ENCODE data around the gene IFI27L2. TPM values are rescaled to one million over a fixed set of nuclear protein-coding genes. Genes with fewer than 3 reads are reported as not detected.
A peak's percentile ranks its signal among the peaks of the same experiment; 100 is the strongest.

The IFI27L2 gene
- total RNA-seq, 1 donor: 64.6 TPM

- DNase-seq (ENCODE audit: low read depth in 2 of 3, low spot score in 2 of 3): no peak
Measured at GRCh38 chr14:94103554-94104150, 25.8 kb downstream of the IFI27L2 start.

DNA sequence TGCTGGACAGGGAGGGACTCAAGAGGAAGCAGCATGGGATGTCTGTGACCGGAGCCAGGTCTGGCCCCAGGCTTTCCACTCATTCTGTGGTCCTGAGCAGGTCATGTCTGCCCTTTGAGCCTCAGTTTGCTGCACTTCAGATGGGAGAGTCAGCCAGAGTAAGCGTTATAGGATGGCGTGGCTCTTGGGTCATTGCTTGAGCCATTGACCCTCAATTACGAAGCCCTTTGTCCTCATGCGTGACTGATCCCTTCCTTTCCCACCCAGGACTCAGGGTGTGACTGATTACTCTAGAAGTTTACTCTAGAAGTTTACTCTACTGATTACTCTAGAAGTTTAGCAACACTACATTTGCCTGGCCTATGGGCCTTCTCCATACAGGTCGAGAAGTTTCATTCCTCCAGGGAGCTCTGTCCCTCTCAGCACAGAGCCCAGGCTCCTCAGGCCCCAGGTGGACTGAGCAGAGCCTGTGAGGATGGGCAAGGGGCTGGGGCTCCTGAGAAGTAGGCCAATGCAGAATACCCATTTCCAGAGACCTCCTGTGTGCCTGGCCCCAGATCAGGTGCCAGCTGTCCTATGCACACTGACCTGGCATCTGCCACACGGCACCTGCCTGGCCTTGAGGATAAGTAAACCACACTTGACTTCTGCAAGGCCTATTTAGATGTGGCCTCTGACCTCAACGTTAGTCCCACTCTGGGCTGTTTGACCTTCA, 26.5 kb downstream of the IFI27L2 start:
- no peak for DNase-seq (ENCODE audit: low read depth in 2 of 3, low spot score in 2 of 3)

DNA sequence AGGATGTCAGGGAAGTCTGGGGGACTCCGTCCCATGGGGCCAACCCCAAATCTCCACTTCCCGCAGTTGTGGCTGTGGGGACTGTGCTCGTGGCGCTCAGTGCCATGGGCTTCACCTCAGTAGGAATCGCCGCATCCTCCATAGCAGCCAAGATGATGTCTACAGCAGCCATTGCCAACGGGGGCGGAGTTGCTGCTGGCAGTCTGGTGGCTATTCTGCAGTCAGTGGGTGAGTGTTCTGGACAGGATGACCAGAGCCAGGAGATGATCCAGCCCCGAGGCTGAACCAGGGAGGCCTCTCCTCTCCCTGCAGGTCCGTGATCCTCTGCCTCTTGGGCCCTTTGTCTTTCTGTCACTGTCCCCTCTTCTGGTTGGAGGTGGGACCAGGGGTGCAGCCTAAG, 27.7 kb downstream of the IFI27L2 start:
- DNase-seq (ENCODE audit: low read depth in 2 of 3, low spot score in 2 of 3): no peak

DNA sequence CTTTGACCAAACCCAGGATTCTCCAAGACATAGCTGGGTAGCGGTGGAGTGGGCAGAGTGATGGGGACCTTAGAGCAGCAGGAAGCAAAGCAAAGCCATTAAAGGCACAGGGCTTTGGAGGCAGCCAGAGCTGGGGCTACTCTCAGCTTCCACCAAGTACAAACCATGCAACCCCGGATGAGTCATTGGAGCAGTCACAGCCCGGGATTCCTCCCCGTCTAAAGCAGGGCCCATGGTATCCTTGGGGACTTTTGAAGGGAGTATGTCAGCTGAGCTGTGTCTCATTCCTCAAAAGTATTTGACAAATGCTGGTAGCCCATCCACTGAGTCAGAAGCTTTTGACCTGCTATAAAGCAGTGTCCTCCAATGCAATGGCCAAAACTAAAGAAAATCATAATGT, 28.6 kb downstream of the IFI27L2 start:
- no peak for DNase-seq (ENCODE audit: low read depth in 2 of 3, low spot score in 2 of 3)

DNA sequence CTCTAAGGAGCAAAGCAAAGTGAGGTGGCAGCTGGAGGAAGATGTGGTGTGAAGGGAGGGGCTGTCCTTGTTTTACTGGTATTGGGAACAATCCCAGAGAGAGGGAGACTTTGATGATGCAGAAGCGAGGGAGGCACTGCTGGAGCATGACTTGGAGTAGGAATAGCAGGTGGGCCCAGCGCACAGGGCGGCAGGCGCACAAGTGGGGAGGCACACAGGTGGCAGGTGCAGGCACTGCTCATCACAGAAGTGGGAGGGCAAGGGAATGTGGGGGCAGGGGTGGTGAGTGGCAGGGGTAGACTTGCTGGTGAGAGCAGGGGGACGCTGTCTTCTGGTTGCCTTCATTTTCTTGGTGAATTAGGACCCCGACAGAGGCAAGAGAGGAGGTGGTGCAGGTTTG, 30.4 kb downstream of the IFI27L2 start:
- no peak for DNase-seq (ENCODE audit: low read depth in 2 of 3, low spot score in 2 of 3)

DNA sequence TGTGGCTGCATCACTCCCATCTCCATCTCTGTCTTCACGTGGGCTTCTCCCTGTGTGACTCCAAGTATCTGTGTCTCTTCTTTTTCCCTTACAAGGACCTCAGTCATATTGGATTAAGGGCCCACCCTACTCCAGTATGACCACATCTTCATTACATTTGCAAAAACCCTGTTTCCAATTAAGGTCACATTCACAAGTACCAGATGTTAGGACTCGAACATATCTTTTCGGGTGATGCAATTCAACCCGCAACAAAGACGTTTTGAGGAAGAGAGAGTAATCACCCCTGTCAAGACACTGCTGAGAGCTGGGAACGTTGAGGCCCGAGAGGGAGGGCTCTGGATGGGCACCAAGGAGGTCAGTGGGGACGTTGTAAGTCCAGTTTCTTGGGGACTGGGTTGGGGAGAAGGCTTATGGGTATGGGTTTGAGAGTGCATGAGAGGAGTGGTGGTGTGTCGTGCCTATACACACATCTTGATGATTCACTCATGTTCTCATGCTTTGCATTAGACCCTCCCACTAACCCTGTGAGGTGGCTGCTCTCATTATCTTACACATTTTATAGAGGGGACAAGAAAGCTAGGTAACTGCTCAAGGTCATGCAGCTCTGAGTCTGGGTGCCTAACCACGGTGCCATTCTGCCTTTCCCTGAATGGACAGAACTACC, 30.9 kb downstream of the IFI27L2 start:
- DNase-seq (ENCODE audit: low read depth in 2 of 3, low spot score in 2 of 3): no peak

- no peak for DNase-seq (ENCODE audit: low read depth in 2 of 3, low spot score in 2 of 3)
Measured at GRCh38 chr14:94097091-94097490, 32.3 kb downstream of the IFI27L2 start.

GRCh38 chr14:94093418-94093817, 36.0 kb downstream of the IFI27L2 start:
- DNase-seq (ENCODE audit: low read depth in 2 of 3, low spot score in 2 of 3): no peak

GRCh38 chr14:94089479-94089878, 39.9 kb downstream of the IFI27L2 start:
- no peak for DNase-seq (ENCODE audit: low read depth in 2 of 3, low spot score in 2 of 3)

DNA sequence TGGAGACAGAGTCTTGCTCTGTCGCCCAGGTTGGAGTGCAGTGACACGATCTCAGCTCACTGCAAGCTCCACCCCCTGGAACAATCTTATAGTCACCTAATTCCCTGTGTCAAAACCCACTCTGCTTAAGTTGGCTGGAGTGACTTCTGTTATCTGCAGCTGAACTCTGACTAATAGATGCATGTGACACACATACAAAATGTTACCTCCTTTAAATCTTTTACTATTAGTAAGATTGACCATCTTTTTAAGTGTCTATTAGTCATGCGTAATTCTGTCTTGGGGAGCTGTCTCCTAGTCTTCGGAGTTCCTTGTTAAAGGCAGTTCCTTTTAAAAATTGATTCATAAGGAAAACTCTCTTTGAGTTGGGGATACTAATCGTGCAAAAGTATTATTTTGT, 40.9 kb downstream of the IFI27L2 start:
- no peak for DNase-seq (ENCODE audit: low read depth in 2 of 3, low spot score in 2 of 3)

DNA sequence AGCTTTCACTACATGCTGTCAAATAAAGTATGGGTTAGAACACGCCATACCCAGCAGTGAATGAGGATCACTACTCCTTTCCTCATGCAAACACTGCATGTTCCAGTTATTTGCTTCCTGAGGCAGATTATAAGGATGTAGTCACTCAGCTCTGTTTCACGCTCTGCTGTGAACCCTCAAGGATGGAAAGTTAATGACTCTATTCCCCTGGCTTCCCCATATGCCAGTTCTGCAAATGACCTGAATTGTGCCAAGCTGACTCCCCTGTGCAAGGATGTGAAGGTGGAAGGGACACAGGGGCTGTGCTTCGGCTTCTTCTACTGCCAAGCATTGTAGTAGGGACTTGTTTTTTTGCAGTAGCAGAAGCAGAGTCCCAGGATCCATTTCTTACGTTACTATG, 41.5 kb downstream of the IFI27L2 start:
- DNase-seq (ENCODE audit: low read depth in 2 of 3, low spot score in 2 of 3): no peak

GRCh38 chr14:94081386-94081820, 48.0 kb downstream of the IFI27L2 start:
- DNase-seq (ENCODE audit: low read depth in 2 of 3, low spot score in 2 of 3): no peak

GRCh38 chr14:94080621-94081385, 48.6 kb downstream of the IFI27L2 start, which contains the start of the genes DDX24 and IFI27L1:
DDX24 (minus strand) TSS chr14:94081202; CDS start chr14:94079742, 1,460 bp downstream.
IFI27L1 (plus strand) TSS chr14:94081310; CDS start chr14:94096938, 15,628 bp downstream.
- peak; percentile 89 to 96 (median 95) for DNase-seq (ENCODE audit: low read depth in 2 of 3, low spot score in 2 of 3)

GRCh38 chr14:94079891-94080620, 49.3 kb downstream of the IFI27L2 start:
- peak in 1 of 3 donors; percentile 26 for DNase-seq (ENCODE audit: low read depth in 2 of 3, low spot score in 2 of 3)

DNA sequence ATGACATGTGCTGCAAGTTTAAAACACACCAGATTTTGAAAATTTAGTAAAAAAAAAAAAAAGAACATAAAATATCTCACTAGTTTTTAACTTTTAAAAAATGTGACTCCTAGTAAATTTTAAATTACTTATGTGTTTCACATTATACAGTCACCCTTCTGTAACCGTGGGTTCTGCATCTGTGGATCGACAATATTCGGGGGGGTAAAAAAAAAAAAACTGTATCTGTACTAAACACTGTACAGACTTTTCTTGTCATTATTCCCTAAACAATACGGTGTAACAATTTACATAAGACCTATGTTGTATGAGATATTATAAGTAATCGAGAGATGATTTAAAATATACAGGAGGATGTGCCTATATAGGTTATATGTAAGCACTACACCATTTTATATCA, 51.6 kb downstream of the IFI27L2 start:
- DNase-seq (ENCODE audit: low read depth in 2 of 3, low spot score in 2 of 3): no peak

Other genes starting within 250 kb of the IFI27L2 start
- not detected for gene FAM181A, start 202.3 kb downstream of the IFI27L2 start, total RNA-seq
- 1.1 TPM for gene ASB2, start 153.0 kb downstream of the IFI27L2 start, total RNA-seq
- gene CCDC197, start 132.3 kb downstream of the IFI27L2 start, total RNA-seq: not detected
- gene OTUB2, start 103.3 kb downstream of the IFI27L2 start, total RNA-seq: 0.54 TPM
- gene DDX24, start 48.4 kb downstream of the IFI27L2 start, total RNA-seq: 81.3 TPM
- gene IFI27L1, start 48.3 kb downstream of the IFI27L2 start, total RNA-seq: 14.8 TPM
- 1.6 TPM for gene IFI27, start 18.9 kb downstream of the IFI27L2 start, total RNA-seq
- gene PPP4R4, start 44.7 kb upstream of the IFI27L2 start, total RNA-seq: under 0.01 TPM
- gene SERPINA10, start 163.7 kb upstream of the IFI27L2 start, total RNA-seq: not detected
- gene SERPINA6, start 193.7 kb upstream of the IFI27L2 start, total RNA-seq: under 0.01 TPM
- not detected for gene SERPINA2, start 237.1 kb upstream of the IFI27L2 start, total RNA-seq

All from hematopoietic multipotent progenitor cell (in vitro differentiated cells).